ENCODE data around the gene COL18A1.

Gene COL18A1

DNA sequence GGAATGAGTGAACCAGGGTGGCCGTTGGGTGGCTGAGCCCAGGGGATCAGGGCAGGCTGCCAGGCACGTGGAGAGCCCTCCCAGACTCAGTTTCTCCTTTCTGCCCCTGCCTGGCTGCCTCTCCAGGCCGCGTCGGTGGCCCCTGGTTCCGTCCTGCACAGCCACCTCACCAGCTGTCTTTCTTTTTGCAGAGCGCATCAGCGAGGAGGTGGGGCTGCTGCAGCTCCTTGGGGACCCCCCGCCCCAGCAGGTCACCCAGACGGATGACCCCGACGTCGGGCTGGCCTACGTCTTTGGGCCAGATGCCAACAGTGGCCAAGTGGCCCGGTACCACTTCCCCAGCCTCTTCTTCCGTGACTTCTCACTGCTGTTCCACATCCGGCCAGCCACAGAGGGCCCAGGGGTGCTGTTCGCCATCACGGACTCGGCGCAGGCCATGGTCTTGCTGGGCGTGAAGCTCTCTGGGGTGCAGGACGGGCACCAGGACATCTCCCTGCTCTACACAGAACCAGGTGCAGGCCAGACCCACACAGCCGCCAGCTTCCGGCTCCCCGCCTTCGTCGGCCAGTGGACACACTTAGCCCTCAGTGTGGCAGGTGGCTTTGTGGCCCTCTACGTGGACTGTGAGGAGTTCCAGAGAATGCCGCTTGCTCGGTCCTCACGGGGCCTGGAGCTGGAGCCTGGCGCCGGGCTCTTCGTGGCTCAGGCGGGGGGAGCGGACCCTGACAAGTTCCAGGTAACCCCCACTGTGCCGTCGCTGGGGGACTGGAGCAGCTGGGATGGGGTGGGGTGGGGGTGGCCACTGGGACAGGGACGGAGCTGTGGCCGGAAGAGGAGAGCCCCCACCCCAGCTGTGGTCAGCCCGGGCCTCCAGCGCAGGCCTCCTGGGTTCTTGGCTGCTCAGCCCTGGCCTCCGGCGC is 63.3 kb downstream of the COL18A1 start:
- DNase-seq (ENCODE audit: insufficient read length, low spot score) (no peak), FAIRE-seq (no peak)
- TF ChIP-seq, protein P1, sequence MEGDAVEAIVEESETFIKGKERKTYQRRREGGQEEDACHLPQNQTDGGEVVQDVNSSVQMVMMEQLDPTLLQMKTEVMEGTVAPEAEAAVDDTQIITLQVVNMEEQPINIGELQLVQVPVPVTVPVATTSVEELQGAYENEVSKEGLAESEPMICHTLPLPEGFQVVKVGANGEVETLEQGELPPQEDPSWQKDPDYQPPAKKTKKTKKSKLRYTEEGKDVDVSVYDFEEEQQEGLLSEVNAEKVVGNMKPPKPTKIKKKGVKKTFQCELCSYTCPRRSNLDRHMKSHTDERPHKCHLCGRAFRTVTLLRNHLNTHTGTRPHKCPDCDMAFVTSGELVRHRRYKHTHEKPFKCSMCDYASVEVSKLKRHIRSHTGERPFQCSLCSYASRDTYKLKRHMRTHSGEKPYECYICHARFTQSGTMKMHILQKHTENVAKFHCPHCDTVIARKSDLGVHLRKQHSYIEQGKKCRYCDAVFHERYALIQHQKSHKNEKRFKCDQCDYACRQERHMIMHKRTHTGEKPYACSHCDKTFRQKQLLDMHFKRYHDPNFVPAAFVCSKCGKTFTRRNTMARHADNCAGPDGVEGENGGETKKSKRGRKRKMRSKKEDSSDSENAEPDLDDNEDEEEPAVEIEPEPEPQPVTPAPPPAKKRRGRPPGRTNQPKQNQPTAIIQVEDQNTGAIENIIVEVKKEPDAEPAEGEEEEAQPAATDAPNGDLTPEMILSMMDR (IDR thresholded peaks at IDR 0.05; ENCODE audit: insufficient read depth, missing control alignments): no peak

DNA sequence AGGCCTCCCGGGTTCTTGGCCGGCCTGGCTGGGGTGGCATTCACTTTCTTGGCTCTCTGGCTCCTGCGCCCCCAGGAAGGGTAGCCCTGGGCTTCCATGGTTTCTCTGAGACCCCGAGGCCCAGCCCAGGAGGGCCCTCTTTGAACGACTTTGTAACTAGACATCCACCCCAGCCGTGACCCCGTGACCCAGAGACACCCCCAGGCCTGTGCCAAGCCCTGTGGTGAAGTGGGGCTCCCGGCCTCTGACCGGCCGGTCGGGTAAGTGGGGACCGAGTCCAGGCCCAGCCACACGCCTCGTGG is 64.0 kb downstream of the COL18A1 start:
- DNase-seq (ENCODE audit: insufficient read length, low spot score) (no peak), FAIRE-seq (no peak)
- TF ChIP-seq, protein P1 (IDR thresholded peaks at IDR 0.05; ENCODE audit: insufficient read depth, missing control alignments): no peak

- TF ChIP-seq, protein P1 (IDR thresholded peaks at IDR 0.05; ENCODE audit: insufficient read depth, missing control alignments): no peak
- FAIRE-seq: no peak
- no peak for DNase-seq (ENCODE audit: insufficient read length, low spot score)
Observed at GRCh38 chr21:45469273-45470086, 64.5 kb downstream of the COL18A1 start.

DNA sequence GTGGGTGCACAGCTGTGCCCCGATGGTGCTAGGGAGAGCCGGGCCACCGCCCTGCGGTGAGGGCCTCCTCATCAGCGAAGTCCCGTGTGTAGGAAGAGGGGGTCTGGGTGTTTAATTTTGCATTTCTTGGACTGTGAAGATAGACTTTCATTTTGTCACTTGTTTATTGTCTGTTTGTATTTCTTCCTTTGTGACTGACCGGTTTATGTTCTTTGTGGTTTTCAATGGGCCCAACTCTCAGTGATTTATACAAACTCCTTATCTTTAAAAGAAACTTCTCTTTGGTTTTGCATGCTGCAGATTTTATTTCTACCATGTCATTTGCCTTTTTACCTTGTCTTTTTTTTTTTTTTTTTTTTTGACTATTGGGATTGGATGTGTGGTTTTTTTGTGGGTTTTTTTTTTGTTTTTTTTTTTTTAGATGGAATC is 65.1 kb downstream of the COL18A1 start:
- no peak for FAIRE-seq
- DNase-seq (ENCODE audit: insufficient read length, low spot score): no peak
- TF ChIP-seq, protein P1 (IDR thresholded peaks at IDR 0.05; ENCODE audit: insufficient read depth, missing control alignments): no peak

DNA sequence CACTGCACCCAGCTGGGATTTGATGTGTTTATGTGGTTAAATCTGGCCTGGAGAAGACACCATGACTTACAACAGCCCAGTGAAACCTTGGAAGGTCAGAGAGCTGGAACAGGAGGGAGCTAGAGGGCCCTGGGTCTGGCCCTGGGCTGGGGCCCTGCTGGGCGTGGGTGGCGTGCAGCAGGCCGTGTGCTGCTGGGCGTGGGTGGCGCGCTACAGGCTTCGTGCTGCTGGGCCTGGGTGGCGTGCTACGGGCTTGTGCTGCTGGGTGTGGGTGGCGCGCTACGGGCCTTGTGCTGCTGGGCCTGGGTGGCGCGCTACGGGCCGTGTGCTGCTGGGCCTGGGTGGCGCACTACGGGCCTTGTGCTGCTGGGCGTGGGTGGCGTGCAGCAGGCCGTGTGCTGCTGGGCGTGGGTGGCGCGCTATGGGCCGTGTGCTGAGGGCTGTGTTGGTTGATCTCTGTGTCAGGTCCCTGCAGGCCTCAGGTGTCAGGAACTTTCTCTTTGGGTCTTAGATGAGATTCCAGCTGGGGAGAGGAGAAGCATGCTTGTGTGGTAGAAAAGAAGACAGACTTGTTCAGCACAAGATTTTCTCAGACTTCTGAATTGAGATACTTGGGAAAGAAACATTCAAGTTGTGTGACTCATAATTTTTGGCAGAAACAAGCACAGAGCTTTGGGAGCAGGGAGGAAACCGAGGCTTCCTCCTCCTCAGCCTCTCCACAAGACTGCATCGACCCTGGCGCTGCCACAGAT is 66.0 kb downstream of the COL18A1 start:
- no peak for DNase-seq (ENCODE audit: insufficient read length, low spot score)
- no peak for FAIRE-seq
- TF ChIP-seq, protein P1 (IDR thresholded peaks at IDR 0.05; ENCODE audit: insufficient read depth, missing control alignments): no peak

- TF ChIP-seq, protein P1 (IDR thresholded peaks at IDR 0.05; ENCODE audit: insufficient read depth, missing control alignments): no peak
- no peak for FAIRE-seq
- no peak for DNase-seq (ENCODE audit: insufficient read length, low spot score)
Observed at GRCh38 chr21:45471525-45472221, 66.7 kb downstream of the COL18A1 start.

All from D721Med (cell line).